ENCODE data around the gene NOP53. TPM values are rescaled to one million over a fixed set of nuclear protein-coding genes. Genes with fewer than 3 reads are reported as not detected.
A peak's percentile ranks its signal among the peaks of the same experiment; 100 is the strongest.

The NOP53 gene
- total and polyA plus RNA-seq, 7 donors = 304 to 682 (median 560) TPM

GRCh38 chr19:47719047-47719859 is 26.1 kb upstream of the NOP53 start:
- H3K4me3 ChIP-seq = peak overlapping the region; percentile 13 to 43 (median 36)
- peak overlapping the region; percentile 95 to 99 (median 97) for H3K27ac ChIP-seq
- peaks cover 0 to 97% (median 91%) of the 10 kb centered on the region in 4 donors for H3K4me1 ChIP-seq
- peaks cover 9 to 16% (median 13%) of the 10 kb centered on the region in 4 donors for H3K36me3 ChIP-seq
- intact Hi-C loops (cut with DNase I) = loop anchor here (1.0 to 10.0 kb wide), 2 partner anchors 24 to 444 kb away; partner anchors contain the start of gene INAFM1
- TF ChIP-seq CTCF (IDR thresholded peaks at IDR 0.05) = no peak
- peak in 1 of 2 donors; percentile 25 for TF ChIP-seq POLR2A (IDR thresholded peaks at IDR 0.05)
- peak in 2 of 4 donors; percentile 45 to 70 for TF ChIP-seq EP300 (IDR thresholded peaks at IDR 0.05)
- peak; percentile 54 to 91 (median 76) for TF ChIP-seq POLR2AphosphoS5 (IDR thresholded peaks at IDR 0.05)
- H3K27me3 ChIP-seq = no peaks in the 10 kb centered on the region
- no peaks in the 10 kb centered on the region for H3K9me3 ChIP-seq
- peak; percentile 99 for DNase-seq
- 39 to 54% methylated on average over 26 of the region's 26 CpGs for WGBS, 2 donors

GRCh38 chr19:47720669-47721422 is 24.5 kb upstream of the NOP53 start:
- intact Hi-C loops (cut with DNase I) = no loop called here
- H3K27me3 ChIP-seq = no peaks in the 10 kb centered on the region

DNA sequence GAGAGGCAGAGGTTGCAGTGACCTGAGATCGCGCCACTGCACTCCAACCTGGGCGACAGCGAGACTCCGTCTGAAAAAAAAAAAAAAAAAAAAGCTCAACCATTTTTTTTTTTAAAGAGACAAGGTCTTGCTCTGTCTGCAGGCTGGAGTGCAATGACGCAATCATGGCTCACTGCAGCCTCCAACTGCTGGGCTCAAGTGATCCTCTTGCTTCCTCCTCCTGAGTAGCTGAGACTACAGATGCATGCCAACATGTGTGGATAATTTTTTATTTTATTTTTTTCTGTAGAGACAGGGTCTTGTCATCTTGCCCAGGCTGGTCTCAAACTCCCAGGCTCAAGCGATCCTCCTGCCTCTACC is 21.8 kb upstream of the NOP53 start:
- Histone ChIP-seq H3K36me3 (peaks cover 11 to 38% (median 21%) of the 10 kb centered on the region in 4 donors), H3K27ac (peak overlapping the region; percentile 92 to 99 (median 96)), H3K9me3 (no peaks in the 10 kb centered on the region), H3K4me3 (peak overlapping the region; percentile 9 to 36 (median 31)), H3K4me1 (peaks cover 0 to 86% (median 84%) of the 10 kb centered on the region in 4 donors), H3K27me3 (no peaks in the 10 kb centered on the region)
- DNase-seq = peak; percentile 95
- intact Hi-C loops (cut with DNase I) = no loop called here
- WGBS, 2 donors = 9 to 37% methylated on average over 7 of the region's 7 CpGs
- TF ChIP-seq POLR2A (IDR thresholded peaks at IDR 0.05) (no peak), POLR2AphosphoS5 (IDR thresholded peaks at IDR 0.05) (peak in 3 of 4 donors; percentile 18 to 61 (median 44))

More at GRCh38 chr19:47720669-47721422, 24.5 kb upstream of the NOP53 start:
- H3K27ac ChIP-seq = peak overlapping the region; percentile 95 to 99 (median 97)
- peaks cover 11 to 29% (median 16%) of the 10 kb centered on the region in 4 donors for H3K36me3 ChIP-seq
- H3K4me3 ChIP-seq = no peak overlapping the region
- no peak for DNase-seq
- H3K9me3 ChIP-seq = no peaks in the 10 kb centered on the region
- TF ChIP-seq POLR2AphosphoS5 (IDR thresholded peaks at IDR 0.05) (no peak), POLR2A (IDR thresholded peaks at IDR 0.05) (no peak), EP300 (IDR thresholded peaks at IDR 0.05) (no peak), CTCF (IDR thresholded peaks at IDR 0.05) (no peak)
- H3K4me1 ChIP-seq = peaks cover 0 to 88% (median 85%) of the 10 kb centered on the region in 4 donors
- WGBS, 2 donors = 63 to 82% methylated on average over 14 of the region's 14 CpGs

DNA sequence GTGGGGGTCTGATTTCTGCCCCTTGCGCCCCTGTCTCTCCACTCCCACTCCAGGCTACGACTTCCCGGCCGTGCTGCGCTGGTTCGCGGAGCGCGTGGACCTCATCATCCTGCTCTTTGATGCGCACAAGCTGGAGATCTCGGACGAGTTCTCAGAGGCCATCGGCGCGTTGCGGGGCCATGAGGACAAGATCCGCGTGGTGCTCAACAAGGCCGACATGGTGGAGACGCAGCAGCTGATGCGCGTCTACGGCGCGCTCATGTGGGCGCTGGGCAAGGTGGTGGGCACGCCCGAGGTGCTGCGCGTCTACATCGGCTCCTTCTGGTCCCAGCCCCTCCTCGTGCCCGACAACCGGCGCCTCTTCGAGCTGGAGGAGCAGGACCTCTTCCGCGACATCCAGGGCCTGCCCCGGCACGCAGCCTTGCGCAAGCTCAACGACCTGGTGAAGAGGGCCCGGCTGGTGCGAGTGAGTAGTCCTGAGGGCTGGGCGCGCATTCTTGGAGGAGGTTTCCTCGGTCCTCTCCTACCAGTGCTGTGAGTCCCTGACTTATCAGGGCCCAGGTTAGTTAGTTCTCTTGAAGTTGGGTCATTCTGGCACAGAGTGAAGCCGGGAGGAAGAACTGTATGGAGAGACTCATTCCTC is 19.5 kb upstream of the NOP53 start:
- intact Hi-C loops (cut with DNase I) = no loop called here
- 89 to 93% methylated on average over 48 of the region's 48 CpGs for WGBS, 2 donors
- peak overlapping the region; percentile 92 to 99 (median 96) for H3K27ac ChIP-seq
- no peaks in the 10 kb centered on the region for H3K9me3 ChIP-seq
- H3K36me3 ChIP-seq = peaks cover 11 to 45% (median 28%) of the 10 kb centered on the region in 4 donors
- H3K4me3 ChIP-seq = no peak overlapping the region
- peaks cover 0 to 84% (median 79%) of the 10 kb centered on the region in 4 donors for H3K4me1 ChIP-seq
- no peak for DNase-seq
- H3K27me3 ChIP-seq = no peaks in the 10 kb centered on the region
- TF ChIP-seq CTCF (IDR thresholded peaks at IDR 0.05) = no peak
- TF ChIP-seq POLR2AphosphoS5 (IDR thresholded peaks at IDR 0.05) = peak in 1 of 4 donors; percentile 6

All from sigmoid colon (tissue), 7 donors.